HK-2 (cell line): ENCODE results near the gene KIAA0319L.

Experiments
- DNase-seq: peaks from one replicate; pipeline ENCODE4 v3.0.0-alpha.2; 2018; ENCODE audit not compliant: unreplicated experiment

Gene KIAA0319L

DNA sequence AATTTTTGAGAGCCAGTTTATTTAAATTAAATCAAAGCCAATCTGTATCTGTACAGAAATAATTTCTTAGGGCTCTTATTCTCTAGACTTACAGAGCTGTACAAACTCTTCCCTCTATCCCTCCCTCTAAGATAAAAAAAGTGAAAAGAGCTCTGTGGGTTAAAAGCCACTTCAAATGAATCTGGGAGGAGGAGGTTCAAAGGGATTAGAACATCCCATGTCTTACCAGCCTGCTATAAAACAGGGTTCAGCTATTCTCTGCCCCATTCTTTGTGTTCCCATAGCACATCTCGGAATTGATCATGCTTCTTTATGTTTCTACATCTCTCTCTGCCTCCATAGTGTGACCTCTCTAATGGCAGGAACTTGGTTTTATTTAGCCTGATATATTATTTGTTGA lies 19.4 kb downstream of the KIAA0319L start:
- DNase-seq: no peak

DNA sequence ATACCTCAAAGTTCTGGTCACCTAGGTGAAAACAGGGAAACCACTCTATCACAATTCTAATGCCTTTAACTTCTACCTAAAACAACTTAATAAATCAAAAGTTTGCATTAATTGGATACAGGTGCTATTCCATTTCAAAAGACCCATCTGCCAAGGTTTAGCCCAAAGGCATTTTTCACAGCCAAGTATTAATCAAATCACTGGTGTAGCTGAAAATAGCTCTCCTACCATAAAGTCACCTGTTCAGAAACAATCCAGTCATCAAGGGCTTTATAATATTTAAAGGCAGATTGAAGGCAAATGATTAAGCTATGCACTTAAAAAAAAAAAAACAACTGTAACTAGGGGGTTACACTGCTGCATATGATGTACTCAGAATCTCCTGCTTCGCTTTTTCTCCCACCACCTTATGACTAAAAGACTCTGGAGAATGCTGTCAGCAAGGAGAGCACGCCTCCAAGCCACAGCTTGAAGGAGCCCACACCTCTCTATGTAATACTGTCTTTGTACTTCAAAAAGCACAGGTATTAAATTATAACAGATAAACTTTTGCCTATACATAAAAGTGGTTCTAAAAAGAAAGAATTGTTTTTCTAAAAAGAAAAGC lies 20.5 kb downstream of the KIAA0319L start:
- no peak for DNase-seq

DNA sequence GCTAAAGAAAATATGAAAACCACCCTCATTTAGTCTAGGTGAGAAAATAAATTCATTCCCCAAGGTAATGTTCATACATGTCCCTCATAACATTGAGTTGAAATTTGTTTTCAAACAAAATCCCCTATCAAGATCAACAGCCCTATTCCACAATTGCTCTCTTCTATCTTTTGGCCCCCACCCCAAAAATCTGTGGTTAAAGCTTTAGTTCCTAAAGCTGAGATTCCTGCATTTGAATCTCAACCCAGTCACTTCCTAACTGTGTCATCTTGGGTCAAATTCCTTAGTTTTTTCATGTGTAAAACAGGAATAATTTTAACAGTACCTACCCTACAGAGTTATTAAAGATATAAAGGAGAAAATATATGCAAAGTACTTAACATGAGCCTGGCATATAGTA lies 22.0 kb downstream of the KIAA0319L start:
- DNase-seq: no peak

DNA sequence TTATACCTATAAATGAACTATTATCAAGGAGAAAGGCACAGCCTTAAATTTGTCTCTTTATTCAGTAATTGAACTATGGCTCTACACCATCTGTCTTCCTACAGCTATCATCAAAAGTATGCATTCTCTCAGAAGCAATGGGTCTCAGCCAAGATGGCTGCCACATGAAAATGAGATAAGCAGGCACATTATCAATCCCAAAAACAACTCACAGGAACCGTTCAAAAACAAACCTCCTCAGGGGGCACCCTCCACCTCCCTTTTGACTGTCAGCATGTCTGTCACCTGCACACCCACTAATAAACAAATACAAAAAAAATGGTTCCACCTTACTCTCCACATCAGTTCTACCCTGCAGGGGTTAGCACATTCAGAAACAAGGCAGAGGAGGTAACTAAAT lies 23.6 kb downstream of the KIAA0319L start:
- DNase-seq: no peak

DNA sequence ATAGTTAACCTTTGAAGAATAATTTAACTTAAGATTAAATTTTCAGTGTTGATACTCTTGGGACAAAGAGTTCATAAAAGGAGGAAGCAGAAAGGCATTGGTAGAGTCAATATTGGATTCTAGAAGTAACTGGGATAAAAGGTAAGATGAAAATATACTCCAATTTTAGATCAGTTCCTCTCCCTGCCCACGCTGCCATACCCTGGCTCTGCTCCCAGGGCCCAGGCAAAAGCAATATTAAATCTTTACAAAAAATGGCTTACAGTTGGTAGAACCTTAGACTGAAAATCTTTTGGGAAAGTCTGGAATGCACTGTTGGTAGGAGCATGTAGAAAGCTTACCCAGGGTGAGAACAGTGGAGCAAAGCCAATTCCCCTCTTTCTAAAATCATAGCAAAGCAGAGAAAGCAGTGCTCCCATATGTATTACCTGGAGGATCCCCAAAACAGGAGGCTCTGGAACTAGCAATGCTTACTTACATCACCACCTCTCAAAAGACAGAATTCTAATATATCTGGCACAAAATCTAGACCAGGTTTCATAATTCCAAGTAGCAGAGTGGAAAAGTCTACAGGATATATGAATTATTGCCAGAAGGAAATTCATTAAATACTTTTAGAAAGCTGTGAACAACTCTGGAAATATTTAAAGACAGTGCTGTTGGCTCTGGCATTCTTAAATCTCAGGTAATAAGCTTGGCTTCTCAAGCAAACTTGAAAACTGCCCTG lies 24.5 kb downstream of the KIAA0319L start:
- no peak for DNase-seq

DNA sequence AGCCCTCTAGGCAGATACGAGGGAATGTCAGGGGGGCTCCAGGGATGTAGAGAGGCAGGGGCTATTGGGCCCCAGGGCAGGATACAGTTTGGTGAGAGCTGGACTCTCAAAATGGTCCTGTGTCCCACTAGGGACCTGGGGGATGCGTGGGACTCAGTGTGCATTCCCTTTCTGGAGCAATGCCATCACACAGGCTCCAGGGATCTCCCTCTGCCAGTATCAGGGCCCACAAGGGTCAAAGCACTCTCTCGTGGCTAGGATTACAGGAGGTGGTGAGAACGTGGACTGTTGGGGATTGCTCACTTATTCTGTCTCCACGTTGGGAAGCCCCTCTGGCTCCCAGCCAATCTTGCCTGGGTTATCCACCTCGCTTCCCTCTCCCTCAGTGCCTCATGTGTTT lies 25.8 kb downstream of the KIAA0319L start:
- no peak for DNase-seq

DNA sequence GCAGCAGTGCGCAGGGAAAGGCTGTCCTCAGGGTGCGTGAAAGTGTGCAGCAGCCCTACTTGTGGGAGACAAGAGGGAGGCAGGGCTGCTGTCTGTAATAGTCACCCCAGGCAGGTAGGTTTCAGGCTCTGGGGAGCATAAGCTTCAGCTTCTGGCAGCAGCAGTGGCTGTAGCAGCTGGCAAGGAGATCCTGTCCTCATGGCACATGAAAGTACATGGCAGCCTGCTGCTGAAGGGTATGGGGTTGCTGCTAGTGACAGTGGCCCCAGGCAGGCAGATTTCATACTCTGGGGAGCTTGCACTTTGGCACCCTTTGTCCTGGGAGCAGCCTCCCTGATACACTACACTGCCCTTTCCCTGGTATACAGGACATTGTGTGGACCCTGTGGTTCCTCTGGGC lies 26.3 kb downstream of the KIAA0319L start:
- DNase-seq: no peak

DNA sequence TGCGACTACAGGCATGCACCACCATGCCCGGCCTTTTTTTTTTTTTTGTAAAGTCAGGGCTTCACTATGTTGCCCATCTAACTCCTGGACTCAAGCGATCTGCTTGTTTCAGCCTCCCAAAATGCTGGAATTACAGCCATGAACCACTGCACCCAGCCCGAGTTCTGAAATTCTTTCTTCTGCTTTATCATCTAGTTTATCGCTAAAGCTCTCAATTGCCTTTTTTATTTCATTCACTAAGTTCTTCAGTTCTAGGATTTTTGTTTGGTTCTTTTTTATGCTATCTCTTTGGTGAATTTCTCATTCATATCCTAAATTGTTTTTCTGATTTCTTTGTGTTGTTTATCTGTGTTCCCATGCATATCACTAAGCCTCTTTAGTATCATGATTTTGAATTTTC lies 27.0 kb downstream of the KIAA0319L start:
- DNase-seq: no peak

DNA sequence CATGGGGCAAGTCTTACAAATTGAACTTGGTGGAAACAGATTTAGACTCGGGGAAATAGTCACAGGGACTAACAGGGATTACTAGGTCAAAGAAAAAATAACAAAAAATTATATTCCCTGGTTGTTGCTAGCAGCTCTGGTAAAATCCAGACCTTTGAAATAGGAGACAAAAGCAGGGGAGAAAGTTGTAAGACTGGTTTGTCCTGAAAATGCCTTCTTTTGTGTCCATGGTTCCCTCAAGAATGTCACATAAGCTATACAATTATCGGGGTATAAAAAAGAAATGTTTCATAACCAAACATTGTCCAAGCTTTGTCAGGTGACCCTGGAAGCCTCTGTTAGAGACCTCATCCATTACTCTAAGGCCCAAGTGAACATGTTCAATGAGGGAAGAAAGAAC lies 33.1 kb downstream of the KIAA0319L start:
- DNase-seq: no peak

DNA sequence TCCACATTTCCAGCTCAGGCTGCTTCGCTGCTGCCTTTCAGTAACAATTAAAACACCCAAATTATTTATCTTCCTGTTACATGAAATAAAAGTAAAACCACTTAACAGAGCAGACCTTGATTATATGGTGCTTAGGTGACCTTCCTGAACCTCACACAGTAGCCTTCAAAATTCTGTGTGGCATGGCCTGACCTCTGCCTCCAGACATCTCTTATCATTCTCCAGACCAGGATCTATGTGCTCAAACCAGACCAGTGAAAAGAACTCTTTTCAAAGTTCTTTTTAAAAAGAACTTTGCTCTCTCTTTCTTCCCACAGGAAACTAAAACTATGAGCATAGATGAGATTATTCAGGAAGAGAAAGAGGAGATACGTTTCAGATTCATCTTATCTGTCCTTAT lies 37.8 kb downstream of the KIAA0319L start:
- no peak for DNase-seq

DNA sequence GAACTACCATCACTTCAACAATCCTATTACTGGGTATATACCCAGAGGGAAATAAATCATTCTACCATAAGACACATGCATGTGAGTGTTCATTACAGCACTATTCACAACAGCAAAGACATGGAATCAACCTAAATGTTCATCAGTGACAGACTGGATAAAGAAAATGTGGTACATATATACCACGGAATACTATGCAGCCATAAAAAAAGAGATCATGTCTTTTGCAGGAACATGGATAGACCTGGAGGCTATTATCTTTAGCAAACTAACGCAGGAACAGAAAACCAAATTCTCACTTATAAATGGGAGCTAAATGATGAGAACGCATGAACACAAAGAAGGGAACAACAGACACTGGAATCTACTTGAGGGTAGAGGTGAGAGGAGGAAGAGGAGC lies 39.0 kb downstream of the KIAA0319L start:
- no peak for DNase-seq

DNA sequence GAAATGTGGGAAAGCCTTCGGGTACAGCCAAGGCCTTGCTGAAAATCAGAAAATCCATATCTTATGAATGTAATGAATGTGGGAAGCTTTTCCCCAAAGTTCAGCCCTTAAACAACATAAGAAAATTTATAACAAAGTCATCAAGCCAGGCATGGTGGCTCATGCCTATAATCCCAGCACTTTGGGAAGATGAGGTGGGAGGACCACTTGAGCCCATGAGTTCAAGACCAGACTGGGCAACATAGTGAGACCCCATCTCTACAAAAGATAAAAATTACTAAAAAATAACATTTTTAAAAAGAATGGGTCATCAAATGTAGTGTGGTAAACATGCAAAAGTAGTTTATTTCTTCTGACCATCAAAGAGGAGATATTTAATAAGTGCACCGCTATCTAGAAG lies 45.9 kb downstream of the KIAA0319L start:
- no peak for DNase-seq

DNA sequence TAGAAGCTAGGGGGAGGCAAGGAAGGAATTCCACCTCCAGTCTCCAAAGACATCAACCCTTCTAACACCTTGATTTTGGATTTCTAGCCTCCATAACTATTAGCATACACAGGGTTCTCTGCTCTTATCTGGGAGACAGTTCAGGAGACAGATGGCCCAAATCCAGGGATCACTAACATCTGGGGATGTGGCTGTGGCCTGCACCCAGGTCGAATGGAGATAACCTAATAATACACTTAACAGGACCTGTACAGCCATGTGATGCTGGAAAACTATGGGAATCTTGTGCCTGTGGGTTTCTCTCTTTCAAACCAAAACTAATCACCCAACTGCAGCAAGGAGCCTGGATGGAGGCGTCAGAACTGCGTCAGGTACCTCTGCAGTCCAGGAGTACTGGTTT lies 47.6 kb downstream of the KIAA0319L start:
- DNase-seq: no peak

DNA sequence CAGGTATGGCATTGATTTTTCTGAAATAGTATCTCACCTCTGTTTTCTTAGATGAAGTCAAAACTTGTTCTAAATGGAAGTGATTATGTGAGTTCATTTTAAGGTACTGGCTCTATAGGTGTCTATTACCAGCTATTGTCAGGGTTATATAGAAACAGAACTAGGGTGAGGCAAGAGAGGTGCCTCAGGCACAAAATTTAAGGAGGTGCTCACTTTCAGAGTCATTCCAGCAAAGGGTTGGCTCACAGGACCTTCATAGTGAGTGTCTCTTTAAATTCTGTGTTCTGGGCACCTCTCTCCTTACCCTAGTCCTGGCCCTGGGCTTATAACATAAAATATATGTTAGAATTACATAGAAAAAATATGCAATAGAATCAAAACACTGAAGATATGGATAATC lies 49.3 kb downstream of the KIAA0319L start:
- DNase-seq: no peak

DNA sequence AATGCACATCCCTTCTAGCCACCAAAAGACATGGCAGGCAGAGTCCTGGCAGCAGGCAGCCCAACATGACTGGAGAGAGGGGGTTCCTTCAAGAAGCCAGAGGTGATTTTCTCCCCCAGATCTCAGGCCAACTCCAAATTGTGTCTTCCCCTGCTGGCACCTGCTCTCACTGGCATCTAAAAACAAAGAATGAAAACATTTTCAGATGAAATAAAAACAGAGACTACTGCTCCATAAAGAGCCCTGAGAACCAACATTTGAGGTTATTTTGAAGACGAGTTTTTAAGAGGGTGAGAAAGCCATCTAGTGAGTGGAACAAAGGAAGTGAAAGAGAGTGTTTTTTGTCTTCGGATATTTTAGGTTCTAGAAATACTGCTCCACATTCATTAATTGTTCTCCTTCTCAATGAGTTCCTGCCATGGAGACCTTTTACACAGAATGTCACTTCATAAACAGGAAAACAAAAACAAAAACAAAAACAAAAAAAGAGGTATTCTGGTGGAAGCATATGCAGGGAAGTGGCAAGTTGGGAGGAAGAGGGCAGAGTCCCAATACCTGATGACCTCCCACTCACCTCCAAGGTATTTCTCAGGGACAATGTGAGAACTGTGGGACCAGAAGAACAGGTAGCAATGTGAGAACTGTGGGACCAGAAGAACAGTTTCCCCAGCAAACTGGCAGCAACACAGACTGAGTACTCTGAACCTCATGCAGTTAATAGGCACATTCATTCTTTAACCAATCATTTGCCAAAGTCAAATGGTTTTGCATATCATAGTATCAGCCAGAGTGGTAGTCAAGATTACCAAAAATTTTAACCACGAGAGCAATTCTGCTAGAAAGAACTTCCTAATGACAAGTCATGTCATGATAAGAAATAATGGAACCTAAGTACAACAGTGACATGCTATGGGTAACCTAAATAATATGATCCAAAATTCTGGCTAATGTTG lies 50.0 kb downstream of the KIAA0319L start:
- no peak for DNase-seq

DNA sequence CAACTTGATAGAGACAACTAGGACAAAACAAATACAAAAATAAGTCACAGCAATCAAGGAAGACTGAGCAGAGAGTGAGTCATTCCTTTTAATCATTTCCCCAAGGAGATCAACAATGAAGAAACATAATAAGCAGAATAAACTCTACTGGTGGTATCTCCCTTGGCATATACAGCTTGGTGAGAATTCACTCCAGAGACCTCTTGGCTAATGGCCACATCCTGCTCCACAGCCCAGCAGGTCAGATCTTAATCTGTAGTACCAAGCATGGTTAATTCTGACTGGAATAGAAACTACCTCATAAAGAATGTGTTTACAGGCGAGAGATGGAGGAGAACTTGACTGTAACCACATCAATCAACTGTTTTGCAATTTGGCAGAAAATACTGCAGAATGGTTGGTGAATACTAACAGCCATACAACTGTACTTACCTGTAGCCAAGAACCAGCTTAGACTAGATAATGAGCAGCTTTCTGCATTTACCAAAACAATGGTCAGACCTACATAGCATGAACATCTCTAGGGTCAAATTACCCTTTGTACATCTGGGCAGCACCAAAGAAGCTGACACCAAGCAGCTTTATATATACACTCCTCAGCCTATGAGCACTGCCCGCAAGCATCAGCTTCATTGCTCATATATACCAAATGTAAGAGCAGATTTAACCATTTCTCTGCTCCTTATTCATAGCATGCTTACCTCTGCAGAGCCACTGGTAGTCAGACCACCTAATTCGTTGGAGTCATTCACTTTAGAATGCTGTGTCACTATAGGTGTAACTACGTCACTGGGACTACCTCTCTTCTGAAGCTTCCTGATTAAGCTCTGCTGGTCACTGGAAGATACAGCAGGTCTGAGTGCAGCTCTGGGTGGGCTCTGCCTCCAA lies 51.0 kb downstream of the KIAA0319L start:
- peak; percentile 2 for DNase-seq

DNA sequence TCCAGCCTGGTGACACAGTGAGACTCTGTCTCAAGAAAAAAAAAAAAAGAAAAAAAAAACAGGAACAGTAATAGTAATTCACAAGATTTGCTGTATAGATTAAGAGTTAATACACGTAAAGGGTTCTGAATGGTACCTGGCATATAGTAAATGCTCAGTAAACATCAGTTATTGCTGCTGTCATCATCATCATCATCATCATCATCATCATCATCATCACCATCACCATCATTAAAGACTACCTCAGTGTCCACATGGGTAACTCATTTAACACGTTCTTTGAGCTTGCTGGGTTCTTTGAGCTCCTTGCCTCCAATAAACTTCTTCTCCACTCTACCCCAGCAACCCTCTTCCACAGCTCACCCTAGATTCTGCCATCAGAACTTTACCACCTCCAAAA lies 55.0 kb downstream of the KIAA0319L start:
- no peak for DNase-seq

DNA sequence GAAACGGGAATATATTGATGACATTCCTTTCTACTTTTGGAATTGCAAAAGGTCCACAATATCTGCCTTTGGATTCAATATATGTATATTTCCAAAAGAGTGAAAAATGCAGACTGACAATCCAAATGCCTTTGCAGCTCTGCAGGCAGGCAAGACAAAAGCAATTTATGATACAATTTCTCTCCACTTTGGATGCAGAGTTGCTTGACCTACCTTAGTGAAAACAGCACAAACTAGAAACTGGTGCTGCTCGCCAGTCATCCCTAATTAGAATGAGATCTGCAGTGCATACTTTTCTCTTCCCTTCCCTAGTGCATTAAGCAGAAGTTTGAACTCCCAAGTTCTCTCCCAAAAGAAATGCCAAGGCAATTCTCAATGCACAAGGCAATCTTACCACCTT lies 56.8 kb downstream of the KIAA0319L start:
- no peak for DNase-seq

DNA sequence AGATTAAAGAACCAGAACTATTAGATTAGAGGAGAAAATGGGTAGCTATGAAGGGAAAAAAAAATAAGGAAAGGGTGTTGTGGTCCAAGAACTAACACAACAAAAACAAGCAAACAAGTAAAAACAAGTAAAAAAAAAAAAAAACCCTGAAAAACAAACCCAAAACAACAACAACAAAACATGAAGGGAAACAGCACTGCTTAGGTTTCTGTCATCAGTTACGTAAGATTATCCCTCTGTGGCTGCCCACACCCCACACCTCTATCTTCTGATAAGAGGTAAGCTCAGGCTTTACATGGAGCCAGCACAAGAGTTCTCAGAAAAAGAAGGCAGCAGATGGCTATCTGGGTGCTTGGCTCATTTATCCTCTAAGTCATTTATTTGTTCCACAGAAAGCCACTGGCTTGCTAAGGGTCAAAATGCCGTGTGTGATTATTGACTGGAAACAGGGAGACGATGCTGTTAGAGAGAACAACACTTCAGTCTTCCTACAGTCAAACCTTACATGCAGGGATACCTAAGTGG lies 57.5 kb downstream of the KIAA0319L start:
- DNase-seq: no peak

DNA sequence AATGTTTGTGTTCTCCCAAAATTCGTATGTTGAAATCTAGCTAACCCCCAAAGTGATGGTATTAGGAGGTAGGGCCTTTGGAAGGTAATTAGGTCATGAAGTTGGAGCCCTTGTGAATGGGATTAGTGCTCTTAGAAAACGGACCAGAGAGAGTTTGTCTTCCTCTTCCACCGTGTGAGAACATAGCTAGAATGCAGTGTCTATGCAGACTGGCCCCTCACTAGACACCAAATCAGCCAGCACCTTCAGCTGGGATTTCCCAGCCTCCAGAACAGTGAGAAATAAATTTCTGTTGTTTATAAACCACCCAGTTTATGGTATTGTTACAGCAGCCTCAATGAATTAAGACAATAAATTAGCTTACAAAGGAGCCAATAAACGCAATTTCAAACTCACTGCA lies 58.0 kb downstream of the KIAA0319L start:
- DNase-seq: no peak

DNA sequence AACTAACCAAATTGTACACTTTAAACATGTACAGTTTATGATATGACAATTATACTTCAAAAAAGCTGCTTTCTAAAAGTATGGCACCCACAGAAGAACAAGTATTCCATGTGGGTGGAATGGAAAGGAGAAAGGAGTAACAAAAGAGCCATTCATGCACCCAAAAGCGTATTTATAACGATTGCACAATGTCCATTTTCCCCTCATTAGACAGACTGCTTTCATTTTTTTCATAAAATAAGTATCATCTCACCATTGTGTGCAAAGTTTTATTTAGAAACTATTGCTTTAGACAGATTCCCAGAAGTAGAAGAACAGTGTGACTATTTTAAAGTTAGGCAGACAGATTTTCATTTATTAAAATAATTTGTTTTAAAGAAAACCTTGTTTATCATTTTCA lies 59.6 kb downstream of the KIAA0319L start:
- DNase-seq: no peak

DNA sequence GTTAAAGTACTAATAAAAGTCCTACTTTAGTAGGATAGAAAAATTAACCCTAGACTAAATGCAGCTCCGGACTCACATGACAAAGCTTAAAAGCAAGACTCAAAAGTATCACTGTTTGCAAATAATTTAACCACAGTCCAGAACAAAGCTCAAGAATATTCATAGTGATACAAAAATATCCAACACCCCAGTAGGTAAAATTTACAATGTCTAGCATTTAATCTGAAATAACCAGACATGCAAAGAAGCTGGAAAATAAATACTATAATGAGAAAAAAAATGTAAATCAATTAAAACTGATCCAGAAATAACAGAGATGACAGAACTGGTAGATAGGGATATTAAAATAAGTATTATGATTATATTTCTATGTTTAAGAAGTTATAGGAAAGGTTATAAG lies 67.0 kb downstream of the KIAA0319L start:
- DNase-seq: no peak
